Measurements from ENCODE around the gene CFAP57.

Gene CFAP57

GRCh38 chr1:43296207-43296606, 124.1 kb downstream of the CFAP57 start:
- Mint-ChIP-seq H3K27ac (no peak overlapping the region), H3K36me3 (ENCODE audit: low read depth) (no peaks in the 10 kb centered on the region), H3K4me3 (no peak overlapping the region)

GRCh38 chr1:43298055-43298454, 125.9 kb downstream of the CFAP57 start:
- no peaks in the 10 kb centered on the region for H3K27me3 Mint-ChIP-seq

More at GRCh38 chr1:43296207-43296606, 124.1 kb downstream of the CFAP57 start:
- Mint-ChIP-seq H3K27me3 (no peaks in the 10 kb centered on the region), H3K4me1 (ENCODE audit: low read depth) (peaks cover 14% of the 10 kb centered on the region), H3K9me3 (no peaks in the 10 kb centered on the region)

GRCh38 chr1:43299101-43299500, 127.0 kb downstream of the CFAP57 start:
- Mint-ChIP-seq H3K4me1 (ENCODE audit: low read depth) (peaks cover 14% of the 10 kb centered on the region), H3K36me3 (ENCODE audit: low read depth) (no peaks in the 10 kb centered on the region), H3K4me3 (no peak overlapping the region), H3K27ac (no peak overlapping the region), H3K9me3 (no peaks in the 10 kb centered on the region), H3K27me3 (no peaks in the 10 kb centered on the region)

More at GRCh38 chr1:43298055-43298454, 125.9 kb downstream of the CFAP57 start:
- Mint-ChIP-seq H3K36me3 (ENCODE audit: low read depth) (no peaks in the 10 kb centered on the region), H3K9me3 (no peaks in the 10 kb centered on the region), H3K4me3 (no peak overlapping the region), H3K27ac (no peak overlapping the region), H3K4me1 (ENCODE audit: low read depth) (peaks cover 14% of the 10 kb centered on the region)

GRCh38 chr1:43300378-43301094, 128.4 kb downstream of the CFAP57 start, which contains the start of gene TIE1:
Gene TIE1, plus strand, starts transcription at chr1:43300982. Its CDS starts 90 bp downstream, at chr1:43301072.
- Mint-ChIP-seq H3K27me3 (no peaks in the 10 kb centered on the region), H3K27ac (no peak within 1 kb of the TSS), H3K36me3 (ENCODE audit: low read depth) (no peaks in the 10 kb centered on the region), H3K4me3 (no peak within 1 kb of the TSS), H3K4me1 (ENCODE audit: low read depth) (peaks cover 6% of the 10 kb centered on the region), H3K9me3 (no peaks in the 10 kb centered on the region)

GRCh38 chr1:43302201-43302600, 130.1 kb downstream of the CFAP57 start:
- Mint-ChIP-seq H3K36me3 (ENCODE audit: low read depth) (no peaks in the 10 kb centered on the region), H3K9me3 (no peaks in the 10 kb centered on the region), H3K4me1 (ENCODE audit: low read depth) (no peaks in the 10 kb centered on the region), H3K4me3 (no peak overlapping the region), H3K27me3 (no peaks in the 10 kb centered on the region), H3K27ac (no peak overlapping the region)

- Mint-ChIP-seq H3K4me1 (ENCODE audit: low read depth) (no peaks in the 10 kb centered on the region), H3K9me3 (no peaks in the 10 kb centered on the region), H3K36me3 (ENCODE audit: low read depth) (no peaks in the 10 kb centered on the region), H3K27ac (no peak overlapping the region), H3K4me3 (no peak overlapping the region), H3K27me3 (no peaks in the 10 kb centered on the region)
Observed at GRCh38 chr1:43302721-43303470, 130.8 kb downstream of the CFAP57 start.

GRCh38 chr1:43303471-43304313, 131.6 kb downstream of the CFAP57 start:
- no peak overlapping the region for H3K27ac Mint-ChIP-seq
- no peaks in the 10 kb centered on the region for H3K9me3 Mint-ChIP-seq

More at GRCh38 chr1:43303471-43304313, 131.6 kb downstream of the CFAP57 start:
- no peaks in the 10 kb centered on the region for H3K4me1 Mint-ChIP-seq (ENCODE audit: low read depth)
- H3K27me3 Mint-ChIP-seq: no peaks in the 10 kb centered on the region
- no peaks in the 10 kb centered on the region for H3K36me3 Mint-ChIP-seq (ENCODE audit: low read depth)
- no peak overlapping the region for H3K4me3 Mint-ChIP-seq
